ENCODE data around the gene CAPN2.

CAPN2 gene

DNA sequence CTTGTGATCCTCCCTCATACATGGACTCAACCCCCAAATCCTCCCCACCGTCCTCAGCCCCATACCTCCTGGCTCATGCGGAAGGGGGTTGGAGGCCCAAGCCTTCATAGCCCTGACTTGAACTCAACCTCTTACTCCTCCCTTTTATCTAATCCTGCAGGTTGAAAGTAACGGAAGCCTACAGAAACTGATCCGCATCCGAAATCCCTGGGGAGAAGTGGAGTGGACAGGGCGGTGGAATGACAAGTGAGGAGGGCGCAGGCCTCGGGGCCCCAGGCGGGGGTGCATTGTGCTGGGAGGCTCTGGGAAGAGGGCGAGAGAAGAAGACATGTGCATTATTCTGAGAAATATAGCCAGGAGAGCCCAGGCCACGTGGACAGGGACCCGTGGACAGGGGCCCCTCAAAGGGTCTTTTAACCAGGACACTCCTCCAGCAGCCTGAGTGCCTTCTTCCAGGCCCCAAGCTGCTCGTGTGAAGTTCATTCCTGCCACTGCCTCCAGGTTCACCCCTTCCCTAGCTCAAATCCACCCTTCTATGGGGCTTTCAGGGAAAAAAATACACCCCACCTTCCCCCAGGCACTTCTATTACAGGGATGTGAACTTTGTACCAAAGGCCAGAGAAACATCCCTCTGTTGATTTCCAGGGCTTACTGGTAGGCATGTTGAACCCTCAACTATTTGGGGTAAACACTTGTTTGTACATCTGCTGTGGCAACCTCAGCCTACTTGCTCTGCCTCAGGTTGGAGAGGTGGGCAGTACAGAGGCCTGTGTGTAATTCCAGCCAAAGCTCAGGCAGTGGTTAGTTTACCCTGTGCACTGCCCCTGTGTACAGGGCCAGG lies 38.6 kb downstream of the CAPN2 start:
- TF ChIP-seq, protein P1, sequence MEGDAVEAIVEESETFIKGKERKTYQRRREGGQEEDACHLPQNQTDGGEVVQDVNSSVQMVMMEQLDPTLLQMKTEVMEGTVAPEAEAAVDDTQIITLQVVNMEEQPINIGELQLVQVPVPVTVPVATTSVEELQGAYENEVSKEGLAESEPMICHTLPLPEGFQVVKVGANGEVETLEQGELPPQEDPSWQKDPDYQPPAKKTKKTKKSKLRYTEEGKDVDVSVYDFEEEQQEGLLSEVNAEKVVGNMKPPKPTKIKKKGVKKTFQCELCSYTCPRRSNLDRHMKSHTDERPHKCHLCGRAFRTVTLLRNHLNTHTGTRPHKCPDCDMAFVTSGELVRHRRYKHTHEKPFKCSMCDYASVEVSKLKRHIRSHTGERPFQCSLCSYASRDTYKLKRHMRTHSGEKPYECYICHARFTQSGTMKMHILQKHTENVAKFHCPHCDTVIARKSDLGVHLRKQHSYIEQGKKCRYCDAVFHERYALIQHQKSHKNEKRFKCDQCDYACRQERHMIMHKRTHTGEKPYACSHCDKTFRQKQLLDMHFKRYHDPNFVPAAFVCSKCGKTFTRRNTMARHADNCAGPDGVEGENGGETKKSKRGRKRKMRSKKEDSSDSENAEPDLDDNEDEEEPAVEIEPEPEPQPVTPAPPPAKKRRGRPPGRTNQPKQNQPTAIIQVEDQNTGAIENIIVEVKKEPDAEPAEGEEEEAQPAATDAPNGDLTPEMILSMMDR (conservative IDR thresholded peaks at IDR 0.05; ENCODE audit: low read length), result no peak
- DNase-seq (ENCODE audit: low read depth), result no peak
- no peak overlapping the region for H3K4me3 ChIP-seq (ENCODE audit: low read length)

DNA sequence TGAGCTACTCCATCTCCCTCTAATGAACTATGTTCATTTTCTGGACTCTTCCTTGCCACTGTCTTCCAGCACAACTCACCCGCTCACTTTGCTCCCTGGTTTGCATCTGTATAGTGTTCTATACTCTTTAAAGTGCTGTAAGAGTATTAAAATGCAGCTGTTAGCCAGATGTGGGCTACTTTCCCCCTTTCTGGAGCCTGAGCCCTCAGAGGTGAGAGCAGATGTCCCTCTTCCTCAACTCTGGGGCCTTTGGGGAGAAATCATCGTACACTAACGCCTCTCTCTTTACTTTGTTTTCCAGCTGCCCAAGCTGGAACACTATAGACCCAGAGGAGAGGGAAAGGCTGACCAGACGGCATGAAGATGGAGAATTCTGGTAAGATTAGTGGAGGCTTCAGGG lies 39.4 kb downstream of the CAPN2 start:
- DNase-seq (ENCODE audit: low read depth), result no peak
- no peak overlapping the region for H3K4me3 ChIP-seq (ENCODE audit: low read length)
- TF ChIP-seq, protein P1 (conservative IDR thresholded peaks at IDR 0.05; ENCODE audit: low read length), result no peak

DNA sequence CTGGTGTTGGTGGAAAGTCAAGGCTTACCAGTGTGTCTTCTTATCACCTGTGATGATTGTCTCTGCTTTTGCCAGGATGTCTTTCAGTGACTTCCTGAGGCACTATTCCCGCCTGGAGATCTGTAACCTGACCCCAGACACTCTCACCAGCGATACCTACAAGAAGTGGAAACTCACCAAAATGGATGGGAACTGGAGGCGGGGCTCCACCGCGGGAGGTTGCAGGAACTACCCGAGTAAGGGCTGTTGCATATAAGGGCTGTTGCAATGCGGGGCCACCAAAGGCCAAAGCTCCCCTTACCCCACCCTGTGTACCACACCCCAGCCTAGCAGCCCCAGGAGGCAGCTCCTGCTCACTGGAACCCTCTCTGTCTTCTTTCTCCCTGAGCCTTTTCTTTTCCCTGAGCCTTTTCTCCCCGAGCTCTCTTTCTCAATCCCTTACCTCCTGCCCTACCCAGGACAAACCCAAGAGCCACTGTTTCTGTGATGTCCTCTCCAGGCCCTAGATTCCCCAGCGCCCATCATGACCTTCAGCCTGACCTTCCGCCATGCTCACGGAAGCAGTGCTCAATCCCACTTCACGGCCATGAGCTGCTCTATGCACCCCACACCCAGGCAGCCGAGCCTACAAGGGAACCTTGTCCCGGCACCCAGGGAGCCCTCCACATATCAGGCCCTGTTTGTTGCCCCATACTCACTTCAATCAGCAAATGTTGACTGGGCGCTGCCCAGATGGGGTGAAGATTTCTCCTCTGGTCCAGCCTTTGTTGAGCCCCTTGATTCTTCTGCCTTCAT lies 40.6 kb downstream of the CAPN2 start:
- DNase-seq (ENCODE audit: low read depth), result no peak
- H3K4me3 ChIP-seq (ENCODE audit: low read length), result no peak overlapping the region

DNA sequence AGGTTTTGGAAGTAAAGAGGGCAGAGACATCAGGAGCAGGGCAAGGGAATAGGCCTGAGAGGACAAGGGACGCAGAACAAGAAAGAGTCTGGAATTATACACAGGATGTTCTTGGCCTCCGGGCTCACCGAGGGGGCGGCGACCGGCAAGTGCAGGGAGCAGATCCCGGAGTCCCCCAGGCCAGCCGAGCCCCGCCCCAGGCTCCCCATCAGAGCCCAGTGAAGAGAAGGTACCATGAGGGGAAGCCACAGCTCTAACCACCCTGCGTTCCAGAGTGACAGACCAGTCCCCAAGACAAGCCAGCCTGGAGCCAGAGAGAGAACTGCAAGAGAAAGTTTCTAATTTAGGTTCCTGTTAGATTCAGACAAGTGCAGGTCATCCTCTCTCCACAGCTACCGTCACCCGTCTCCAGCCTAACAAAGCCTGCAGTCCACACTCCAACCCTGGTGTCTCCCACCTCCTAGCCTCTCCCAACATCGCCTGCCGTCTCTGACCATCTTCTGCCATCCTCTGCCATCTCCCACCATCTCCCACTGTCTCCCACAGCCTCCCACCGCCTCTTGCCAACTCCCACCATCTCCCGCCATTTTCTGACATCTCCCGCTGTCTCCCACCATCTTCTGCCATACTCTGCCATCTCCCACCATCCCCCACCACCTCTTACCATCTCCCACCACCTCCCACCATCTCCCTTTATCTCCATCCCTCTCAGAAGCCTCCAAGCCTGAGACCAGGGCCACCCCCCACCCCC lies 42.5 kb downstream of the CAPN2 start:
- TF ChIP-seq, protein P1 (conservative IDR thresholded peaks at IDR 0.05; ENCODE audit: low read length), result no peak
- DNase-seq (ENCODE audit: low read depth), result no peak
- no peak overlapping the region for H3K4me3 ChIP-seq (ENCODE audit: low read length)

More for the DNA sequence above, 40.6 kb downstream of the CAPN2 start:
- TF ChIP-seq, protein P1 (conservative IDR thresholded peaks at IDR 0.05; ENCODE audit: low read length), result no peak

DNA sequence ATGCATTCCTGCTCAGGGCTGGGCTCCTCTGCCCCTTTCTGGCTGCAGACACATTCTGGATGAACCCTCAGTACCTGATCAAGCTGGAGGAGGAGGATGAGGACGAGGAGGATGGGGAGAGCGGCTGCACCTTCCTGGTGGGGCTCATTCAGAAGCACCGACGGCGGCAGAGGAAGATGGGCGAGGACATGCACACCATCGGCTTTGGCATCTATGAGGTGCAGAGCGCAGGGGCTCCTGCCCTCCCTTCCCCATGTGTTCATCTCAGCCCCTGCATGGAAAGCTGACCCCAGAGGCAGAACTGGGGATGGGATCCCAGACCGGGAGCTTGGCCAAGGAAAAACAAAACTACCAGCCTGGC lies 43.1 kb downstream of the CAPN2 start:
- TF ChIP-seq, protein P1 (conservative IDR thresholded peaks at IDR 0.05; ENCODE audit: low read length), result no peak
- no peak overlapping the region for H3K4me3 ChIP-seq (ENCODE audit: low read length)
- no peak for DNase-seq (ENCODE audit: low read depth)

DNA sequence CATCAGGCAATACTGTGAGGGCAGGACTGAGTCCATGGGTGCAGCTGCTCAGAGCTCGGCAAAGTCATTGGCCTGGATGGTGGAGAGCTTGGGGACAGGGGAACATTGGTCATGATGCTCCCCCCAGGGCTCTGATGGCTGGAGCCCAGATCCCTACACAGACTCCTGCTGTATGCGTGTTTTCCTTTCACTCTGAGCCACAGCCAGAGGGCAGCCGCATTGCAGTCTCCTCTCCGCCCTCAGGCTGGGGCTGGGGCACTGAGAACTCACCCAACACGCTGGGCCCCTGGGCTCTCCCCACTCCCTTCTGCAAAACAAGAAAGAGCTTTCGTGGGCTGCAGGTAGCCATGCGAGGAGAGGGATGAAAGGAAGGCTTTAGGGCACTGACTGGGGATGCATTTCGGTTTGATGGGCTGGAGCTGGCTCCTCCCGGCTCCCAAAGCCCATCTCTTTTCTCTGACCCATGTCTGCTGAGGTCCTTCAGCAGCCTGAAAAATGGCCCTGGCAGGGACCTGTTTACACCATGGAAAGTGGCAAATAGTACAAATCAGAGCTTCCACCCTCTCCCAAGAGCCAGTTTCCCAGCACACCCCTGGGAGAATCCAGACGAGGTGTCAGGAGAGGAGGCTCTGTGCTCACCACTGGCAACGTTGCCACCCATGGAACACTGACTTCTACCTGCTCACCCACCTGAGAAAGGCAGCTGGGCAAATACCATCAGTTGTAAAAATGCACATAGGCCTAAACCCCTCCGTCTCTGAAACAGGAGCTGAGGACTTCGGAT lies 43.8 kb downstream of the CAPN2 start:
- no peak overlapping the region for H3K4me3 ChIP-seq (ENCODE audit: low read length)
- no peak for DNase-seq (ENCODE audit: low read depth)
- TF ChIP-seq, protein P1 (conservative IDR thresholded peaks at IDR 0.05; ENCODE audit: low read length), result no peak
